GM04503 (cell line): Measurements from ENCODE around the gene PNMT.

Experiments used
- DNase-seq: peaks from one replicate; pipeline ENCODE4 v3.0.0-alpha.2; 2012; ENCODE audit warnings: low read depth

Gene PNMT

DNA sequence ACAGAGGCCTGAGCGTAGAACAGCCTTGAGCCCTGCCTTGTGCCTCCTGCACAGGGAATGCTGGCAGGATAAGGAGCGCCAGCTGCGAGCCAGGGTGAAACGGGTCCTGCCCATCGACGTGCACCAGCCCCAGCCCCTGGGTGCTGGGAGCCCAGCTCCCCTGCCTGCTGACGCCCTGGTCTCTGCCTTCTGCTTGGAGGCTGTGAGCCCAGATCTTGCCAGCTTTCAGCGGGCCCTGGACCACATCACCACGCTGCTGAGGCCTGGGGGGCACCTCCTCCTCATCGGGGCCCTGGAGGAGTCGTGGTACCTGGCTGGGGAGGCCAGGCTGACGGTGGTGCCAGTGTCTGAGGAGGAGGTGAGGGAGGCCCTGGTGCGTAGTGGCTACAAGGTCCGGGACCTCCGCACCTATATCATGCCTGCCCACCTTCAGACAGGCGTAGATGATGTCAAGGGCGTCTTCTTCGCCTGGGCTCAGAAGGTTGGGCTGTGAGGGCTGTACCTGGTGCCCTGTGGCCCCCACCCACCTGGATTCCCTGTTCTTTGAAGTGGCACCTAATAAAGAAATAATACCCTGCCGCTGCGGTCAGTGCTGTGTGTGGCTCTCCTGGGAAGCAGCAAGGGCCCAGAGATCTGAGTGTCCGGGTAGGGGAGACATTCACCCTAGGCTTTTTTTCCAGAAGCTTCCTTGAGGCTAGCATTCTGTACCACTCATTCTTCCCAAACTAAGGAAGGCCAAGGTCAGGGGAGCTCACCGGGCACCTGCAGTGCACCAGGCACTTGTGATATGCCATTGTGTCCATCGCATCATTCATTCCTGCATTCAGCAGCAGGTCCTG is 1.9 kb downstream of the PNMT start:
- no peak for DNase-seq

DNA sequence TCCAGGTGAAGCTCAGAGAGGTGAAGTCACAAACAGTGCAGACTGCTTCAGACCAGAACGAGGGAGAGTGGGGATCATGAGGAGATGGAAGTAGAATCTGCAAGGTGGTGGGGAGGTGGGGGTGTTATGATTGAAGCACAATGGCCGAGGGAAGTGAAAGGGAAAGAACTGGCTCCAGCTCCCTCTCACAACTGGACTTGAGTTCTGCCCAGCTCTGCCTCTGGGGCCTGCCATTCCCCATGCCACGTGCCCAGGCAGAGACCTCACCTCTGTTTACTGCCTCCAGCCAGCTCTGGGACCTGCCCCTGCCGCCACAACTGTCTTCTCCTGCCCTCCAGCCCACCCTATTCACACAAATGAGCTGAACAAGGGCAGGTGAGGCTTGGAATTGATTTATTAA is 2.5 kb downstream of the PNMT start:
- DNase-seq, result no peak

DNA sequence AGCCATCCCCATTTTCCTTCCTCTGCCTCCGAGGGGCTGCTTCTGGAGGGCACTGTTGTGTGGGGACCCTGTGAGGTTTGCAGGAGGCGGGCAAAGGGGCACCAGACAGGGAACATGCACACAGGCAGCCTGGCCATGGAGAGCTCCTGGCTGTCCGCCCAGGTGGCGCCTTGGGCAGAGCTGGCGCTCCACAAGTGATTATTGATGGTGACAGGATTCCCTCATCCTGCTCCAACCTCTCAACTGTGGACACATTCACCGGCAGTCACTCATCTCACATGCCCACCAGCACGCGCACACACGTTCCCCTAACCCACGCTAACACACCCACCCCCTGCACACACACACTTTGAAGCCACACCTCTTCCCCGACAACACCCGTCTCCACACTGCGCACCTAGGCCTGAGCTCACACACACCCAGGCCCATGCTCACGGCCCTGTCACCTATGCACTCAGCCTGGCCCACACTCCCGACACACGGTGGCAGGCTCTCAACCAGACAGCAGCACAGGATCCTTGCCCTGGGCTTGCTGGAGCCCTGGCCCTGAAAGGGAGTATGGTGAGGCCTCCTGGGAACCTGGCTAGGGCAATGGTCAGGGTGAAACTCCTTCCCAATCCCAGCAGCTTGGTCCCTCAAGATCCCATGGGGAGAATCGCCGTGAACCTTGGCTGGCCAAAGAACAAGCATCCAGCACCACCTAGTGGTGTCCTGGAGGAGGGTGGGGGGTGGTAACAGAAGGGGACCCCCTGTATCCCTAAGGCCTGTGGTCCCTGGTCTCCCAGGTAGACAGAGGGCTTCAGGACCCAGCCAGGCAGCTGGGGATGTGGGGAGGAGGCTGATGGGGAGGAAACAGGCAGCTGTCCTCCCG is 3.6 kb downstream of the PNMT start:
- DNase-seq, result no peak

DNA sequence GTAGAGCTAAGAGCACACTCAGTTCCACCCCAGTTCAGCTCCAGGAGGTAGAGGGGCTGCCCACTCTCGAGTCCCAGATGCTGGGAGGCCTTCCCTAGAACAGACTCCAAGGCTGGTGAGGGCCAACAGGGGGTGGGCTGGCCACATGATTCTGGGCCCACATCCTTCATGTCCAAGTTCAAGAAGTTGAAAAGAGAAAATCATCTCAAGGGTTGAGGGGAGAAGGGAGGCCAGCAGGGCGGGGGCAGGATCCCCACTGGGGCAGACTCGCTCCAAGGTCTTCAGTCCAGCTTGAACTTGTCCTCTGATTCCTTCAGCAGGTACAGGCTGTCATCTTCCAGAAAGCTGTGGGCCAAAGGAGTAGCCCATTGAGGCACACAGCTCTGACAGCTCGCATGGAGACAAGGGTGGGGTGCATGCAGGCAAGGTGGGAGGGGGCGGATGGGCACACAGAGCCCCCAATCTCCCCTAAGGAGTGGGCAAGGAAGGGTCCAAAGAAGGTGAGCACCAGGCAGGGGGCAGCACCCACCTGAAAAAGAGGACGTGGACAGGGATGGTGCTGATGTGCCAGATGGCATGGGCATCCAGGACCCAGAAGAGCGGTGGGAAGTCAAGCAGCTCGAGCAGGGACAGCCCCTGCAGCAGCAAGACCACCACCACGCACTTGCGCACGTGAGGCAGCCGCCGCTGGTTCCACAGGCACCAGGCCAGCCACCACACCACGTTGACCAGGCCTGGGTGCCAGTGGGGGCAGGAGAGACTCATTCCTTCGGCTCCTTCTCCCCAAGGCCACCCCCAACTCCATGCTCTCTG is 4.5 kb downstream of the PNMT start:
- no peak for DNase-seq

DNA sequence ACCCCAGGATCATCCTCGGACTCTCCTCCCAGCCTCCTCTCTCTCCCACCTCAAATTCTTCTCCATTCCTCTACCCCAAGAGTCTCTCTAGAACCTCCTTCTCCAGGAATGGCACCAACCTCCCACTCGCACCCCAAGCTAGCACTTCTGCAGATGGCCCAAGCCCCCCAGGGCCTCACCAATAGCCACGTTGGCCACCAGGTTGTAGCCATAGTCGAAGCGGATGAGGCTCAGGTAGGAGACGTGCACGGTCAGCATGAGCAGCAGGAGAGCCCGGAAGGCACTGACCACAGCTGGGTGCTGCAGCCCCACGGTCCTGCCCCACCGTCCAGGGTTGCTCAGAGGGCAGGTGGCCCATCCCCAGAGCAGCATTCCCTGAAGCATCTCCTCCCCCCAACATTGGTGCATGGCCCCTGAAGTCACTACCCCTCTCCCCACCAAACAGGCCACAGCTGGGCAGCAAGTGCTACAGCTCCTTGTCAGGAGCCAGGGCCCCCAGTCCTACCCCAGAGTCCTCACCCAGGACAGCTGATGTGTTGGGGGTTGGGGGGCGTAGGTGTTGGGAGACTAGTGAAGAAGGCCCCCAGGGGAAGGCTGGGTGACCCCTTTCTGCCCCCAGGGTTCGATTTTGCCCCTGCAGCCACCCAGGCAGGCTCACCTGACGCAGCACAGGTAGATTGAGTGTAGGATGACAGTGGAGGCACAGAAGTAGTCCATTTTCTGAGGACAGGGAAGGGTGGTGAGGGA is 5.3 kb downstream of the PNMT start:
- DNase-seq, result no peak

DNA sequence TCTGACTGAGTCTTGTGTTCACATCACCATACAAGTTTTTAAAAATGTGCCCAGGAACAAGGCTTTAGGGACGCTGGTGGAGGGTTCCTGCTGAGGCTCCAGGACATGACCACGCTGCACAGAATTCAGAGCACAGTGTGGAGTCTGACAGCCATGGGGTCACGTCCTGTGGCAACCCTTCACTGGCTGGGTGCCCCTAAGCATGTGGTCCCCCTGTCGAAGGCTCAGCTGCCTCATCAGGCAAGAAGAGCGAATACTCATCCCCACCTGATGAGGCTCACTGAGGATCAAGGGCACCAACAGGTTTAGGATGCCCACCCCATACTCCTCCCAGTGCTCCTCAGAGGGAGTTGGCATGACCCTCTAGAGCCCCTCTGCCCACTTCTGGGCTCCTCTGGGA is 5.9 kb downstream of the PNMT start:
- DNase-seq, result no peak

DNA sequence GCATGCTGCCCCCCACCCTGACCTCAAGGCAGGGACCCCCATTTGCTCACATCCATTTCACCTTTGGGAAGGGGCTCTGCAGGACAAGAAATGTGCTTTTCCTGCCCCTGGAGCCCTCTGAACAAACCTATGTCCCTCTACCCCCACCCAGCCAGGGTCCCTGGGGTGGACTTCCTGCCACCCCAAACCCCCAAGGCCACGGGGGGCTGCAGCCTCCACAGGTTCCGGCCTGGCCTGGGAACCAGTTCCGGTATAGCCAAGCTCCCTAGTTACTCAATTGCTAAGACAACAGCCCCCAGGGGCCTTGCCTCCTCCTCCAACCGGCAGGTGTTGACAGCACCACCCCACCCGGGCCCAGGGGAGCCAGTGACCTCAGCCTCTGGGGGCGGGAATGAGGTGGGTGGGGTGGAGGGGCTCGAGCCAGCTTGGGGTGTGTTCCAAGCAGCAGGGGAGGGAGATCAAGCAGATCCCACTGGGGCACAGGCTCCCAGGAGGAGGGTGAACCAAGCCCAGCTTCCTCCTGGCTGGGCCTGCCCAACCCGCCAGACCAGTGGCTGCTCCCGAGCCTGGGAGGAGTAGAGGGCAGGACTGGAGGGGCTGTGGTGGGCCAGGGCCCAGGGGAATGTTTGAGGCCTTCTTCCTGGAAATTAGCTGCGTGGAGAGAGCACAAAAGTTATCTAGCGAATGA is 6.6 kb downstream of the PNMT start:
- no peak for DNase-seq

DNA sequence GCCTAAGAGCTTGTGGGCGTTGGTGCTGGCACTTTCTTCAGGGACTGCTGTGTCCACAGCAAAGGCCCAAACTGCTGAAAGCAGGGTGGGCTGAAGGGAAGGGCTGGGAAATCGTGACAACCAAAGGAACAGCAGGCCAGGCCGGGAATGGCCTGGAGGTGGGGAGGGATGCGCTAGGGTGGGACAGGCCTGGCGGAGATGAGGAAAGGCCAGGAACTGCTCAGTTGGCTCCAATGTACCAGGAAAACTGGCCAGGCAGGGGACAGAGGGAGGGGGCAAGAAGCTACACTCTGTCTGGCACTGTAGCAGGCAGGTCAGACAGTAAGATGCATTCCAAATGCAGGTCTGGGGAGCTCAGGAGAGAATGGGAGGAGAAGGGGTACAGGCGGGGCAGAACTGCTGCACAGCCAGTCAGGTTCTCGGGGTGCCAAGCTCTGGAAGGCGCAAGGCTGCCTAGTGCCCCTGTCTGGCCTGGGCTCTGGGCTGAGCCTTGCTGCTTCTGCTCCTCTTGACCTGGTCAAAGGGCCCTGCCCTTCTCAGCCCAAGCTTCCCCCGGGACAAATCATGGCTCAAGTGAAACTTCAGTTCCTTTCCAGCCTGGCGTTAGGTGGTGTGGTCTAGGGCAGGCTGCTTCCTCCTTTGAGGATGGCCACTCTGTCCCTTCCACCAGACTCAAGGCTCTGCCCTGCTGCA is 7.3 kb downstream of the PNMT start:
- DNase-seq, result no peak

DNA sequence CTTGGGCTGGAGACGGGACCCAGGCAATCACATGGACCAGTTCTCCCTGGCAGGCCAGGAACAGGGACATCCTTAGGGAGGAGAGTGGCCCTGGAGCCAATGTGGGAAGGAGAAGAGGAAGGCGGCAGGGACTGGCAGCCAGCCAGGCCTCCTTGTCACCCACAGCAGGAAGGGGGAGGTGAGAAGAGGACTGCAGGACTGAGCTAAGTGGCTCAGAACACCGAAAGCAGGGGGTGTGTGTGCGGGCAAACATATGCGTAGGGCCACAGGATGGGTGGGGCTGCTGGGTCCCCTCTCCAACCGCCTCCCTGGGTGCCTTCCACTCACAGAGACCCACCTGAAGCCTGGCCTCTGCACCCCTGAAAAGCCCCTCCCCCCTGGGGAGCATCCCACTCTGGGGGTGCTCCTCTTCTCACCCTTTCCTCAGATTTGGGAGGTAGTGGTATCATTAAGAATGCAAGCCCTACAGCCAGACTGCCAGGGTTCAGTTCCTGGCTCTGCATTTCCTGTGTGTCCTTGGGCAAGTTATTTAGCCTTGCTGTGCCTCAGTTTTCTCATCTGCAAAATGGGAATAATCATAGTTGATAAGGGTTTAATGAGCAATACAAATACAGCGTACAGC is 8.1 kb downstream of the PNMT start:
- DNase-seq, result no peak

DNA sequence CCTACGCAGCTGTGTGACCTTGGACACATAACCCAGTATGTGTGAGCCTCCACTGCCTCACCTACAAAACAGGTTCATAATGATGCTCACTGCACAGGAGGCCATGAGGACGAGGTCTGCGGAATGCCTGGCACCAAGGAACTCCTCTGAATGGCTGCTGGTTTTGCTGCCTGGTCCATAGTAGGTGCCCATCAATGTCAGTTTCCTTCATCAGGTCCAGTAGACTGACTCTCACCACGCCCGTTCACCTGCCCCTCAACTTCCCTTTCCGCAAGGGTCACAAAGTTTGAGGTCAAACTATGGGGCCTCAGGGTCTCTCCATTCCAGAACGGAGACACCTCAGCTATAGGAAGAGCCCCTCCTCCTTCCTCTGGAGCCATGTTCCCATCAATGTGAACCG is 8.8 kb downstream of the PNMT start:
- DNase-seq, result no peak

DNA sequence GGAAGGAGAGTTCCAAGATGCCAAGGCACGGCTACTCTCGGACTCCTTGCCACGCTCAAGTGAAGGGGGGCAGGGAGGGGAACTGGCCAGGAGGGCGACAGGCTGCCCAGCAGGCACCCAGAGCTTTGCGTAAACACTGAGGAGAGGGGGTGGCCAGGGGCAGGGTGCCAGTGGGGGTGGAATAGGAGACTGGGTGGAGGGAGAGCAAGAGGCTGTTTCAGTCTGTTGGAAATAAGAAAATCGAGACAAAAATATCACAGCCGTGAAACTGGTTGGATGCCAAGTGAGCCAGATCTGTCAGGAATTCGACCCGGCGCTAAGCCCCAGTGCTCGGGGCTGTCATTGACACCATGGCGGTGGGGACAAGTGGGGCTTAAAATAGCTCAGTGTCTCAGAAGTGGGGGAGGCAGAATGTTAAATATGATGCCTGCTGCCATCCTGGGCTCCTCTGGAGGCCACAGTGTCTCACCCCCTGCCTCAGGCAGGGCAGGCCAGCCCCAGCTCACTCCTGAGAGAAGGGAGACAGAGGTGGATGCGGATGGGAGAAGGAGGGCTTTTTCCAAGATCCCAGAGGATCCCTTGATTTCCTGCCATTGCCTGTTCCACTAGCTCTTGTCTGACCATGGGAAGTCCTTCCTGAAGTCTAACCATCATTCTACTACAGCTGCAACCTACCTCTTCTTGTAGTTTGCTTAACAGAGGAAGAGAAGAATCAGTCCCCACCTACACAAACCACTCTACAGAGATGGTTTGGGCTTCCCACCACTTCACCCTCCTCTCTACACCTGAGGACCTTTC is 9.5 kb downstream of the PNMT start:
- DNase-seq, result no peak

DNA sequence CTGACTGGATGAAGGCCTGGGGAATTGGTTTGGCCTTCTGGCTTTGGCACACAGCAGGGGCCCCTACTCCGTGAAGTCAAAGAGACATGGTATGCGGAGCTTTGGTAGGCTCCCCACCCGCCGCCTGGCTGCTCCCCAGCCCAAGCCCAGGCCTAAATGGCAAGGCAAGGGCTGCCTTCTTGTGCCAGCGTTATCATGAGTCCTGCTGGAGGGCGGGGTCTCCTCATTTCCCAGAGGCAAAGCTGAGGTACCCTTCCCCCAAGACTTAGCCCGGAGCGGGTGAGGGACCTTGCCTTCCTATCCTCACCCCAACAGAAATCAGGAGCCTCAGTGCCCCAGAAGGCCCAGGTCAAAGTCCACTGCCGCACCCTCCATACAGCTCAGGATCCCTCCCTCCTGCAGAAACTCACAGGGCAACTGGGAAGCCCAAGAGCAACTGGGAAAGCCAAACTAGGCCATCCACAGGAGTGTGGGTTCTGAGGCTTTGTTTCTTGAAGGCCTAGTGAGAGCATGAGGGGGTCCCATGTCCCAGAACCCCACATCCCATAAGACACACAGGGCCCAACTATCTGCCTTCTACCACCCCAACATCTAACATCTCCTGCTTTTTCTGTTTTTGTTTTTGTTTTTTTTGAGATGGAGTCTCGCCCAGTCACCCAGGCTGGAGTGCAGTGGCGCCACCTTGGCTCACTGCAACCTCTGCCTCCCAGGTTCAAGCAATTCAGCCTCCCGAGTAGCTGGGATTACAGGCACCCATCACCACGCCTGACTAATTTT is 10.3 kb downstream of the PNMT start:
- no peak for DNase-seq

DNA sequence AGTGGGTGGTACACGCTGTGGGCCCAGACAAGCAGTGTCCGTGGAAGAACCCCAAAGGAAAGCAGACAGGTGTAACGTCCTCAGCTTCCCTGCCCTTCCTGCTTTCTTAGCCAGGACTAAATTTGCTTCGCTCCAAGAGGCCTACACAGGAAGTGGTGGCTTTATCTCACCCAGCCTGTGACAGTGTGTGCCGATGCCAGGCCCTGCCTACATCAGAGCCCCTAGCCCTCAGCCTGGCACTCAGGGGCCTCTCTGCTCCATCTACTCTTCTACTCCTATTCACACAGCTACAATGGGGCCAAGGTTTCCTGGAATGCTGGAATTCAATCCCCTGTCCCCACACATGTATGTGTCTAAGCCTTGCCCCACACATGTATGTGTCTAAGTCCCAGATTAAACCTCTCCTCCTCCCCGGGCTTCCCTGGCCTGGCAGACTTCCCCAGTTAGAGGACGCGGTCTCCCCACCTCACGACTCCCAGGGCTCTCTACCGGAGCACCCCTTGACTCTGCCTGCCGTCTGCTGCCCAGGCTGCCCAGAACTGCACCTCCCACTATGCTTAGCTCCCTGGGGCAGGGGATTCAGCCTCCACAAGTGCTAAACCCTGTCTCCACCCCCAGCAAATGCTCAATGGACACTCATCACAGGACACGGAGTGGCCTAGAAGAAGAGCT is 11.4 kb downstream of the PNMT start:
- no peak for DNase-seq

DNA sequence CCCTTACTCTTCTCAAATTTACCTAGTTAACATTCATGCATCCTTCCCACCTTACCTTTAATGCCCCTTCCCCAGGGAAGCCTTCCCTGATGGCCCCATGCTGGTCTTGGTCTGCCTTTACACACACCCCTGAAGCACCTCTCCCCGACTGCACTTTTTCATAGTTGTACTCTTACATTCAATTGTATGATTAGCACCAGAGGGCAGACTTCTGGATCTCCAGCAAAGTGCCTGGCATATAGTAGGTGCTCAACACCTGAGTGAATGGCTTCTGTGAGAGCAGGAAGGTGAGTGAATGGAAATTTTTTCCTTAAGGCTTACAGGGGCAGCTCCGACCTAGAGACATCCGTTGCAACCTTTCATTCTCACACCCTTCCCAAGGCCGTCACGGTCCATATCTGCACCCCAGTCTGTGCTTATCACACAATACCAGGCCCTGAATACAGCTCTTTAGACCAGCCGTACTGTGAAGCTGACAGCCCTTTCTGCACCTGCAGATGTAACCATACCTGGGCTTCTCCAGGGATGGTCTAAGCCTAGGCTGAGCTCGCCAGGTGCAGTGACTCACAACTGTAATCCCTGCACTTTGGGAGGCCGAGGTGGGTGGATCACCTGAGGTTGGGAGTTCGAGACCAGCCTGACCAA is 15.2 kb downstream of the PNMT start:
- no peak for DNase-seq

DNA sequence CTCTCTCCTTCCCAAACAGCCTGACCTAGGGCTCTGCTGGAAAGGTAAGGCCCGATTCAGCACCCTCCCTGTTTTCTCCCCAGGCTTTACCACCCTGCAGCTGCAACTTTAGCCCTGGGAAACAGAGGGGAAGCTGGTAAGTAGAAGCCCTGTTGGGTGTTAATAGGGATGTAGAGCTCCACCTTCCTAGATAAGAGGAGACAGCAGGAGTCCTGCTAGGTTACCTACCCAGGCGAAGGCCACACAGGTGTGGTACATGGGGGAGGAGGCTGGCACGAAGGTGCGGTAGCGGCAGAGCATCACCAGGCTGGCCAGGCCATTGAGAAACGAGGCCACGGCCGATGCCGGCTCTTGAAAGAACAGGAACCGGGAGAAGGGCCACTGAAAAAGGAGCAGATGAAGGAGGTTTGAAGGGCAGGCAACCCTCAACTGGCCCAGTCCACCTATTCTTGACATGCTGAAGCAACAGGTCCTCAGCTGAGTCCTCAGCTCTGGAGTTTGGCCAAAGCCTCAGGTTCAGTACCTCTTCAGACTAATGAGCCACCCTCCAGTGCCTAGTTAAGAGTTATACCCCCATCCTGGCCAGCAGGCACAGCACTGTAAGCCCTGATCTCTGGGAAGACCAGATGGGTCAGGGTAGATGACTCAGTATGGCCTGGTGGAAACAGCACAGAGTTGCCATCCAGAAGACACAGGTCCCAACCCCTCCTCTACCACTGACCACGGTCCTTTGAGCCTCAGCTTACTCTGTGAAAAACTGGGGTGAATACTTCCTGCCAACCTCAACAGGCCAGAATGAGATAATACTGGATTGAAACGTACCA is 16.3 kb downstream of the PNMT start:
- DNase-seq, result no peak

DNA sequence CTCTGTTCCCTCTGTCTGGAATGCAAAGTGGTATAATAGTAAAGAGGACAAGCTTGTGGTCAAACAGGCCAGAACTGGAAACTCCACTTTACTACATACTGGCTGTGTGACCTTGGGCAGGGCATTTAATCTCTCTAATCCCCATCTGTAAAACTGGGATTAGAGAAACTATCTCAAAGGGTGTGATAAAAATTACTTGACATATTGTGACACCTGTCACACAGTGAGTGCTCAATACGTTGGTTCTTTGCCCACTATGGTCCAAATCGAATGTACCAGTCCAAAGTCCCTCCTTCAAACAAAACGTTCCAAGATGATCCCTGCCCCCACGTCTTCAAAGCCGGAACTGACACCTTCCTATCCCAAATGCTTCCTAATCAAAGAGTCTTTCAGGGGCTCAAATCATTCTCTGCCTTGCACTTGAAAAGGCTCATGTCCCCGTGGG is 18.9 kb downstream of the PNMT start:
- no peak for DNase-seq
